ENCODE measurements around the gene PDZRN4. TPM values are rescaled to one million over a fixed set of nuclear protein-coding genes. Genes with fewer than 3 reads are reported as not detected.
"Not testable (repeated sequence)": the region's sequence is repeated elsewhere in the genome, so short reads cannot be mapped to it uniquely, and the experiment has no call there.

PDZRN4 gene
- total RNA-seq, 1 donor from 2014 or later = not detected

DNA sequence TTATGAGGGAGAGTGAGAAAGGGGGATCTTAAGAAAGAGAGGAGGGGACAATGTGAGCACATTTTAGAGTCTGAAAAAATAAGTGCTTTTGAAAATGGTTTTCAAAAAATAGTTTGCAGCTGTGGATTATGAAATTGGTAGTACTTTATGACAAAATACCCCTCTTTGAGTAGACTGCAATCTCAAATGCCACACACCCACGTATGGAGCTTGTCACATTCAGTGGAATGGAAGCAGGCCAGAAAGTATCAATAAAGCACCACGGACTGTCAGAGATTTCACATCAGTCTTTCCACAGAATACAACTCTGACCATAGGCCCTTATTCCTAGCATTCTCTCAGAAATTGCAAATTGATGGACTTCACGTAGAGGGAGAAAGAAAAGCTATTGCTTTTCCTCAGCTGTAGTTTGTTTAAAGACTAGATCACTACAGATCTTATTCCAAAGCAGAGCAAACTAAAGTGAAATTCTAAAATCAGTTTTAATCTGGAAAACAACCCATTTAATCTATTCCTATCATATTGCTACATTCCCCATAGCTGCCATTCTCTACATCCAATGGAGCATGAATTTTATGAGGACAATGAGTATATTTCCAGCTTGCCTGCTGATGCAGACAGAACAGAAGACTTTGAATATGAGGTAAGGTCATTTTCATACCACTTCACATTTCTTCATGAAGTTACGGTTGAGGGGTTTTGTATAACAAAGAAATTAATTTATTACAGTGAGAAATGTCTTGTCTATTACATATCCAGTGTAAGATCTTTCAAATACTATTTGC, 321.3 kb downstream of the PDZRN4 start:
- intact Hi-C loops (cut with micrococcal nuclease) = no loop called here

DNA sequence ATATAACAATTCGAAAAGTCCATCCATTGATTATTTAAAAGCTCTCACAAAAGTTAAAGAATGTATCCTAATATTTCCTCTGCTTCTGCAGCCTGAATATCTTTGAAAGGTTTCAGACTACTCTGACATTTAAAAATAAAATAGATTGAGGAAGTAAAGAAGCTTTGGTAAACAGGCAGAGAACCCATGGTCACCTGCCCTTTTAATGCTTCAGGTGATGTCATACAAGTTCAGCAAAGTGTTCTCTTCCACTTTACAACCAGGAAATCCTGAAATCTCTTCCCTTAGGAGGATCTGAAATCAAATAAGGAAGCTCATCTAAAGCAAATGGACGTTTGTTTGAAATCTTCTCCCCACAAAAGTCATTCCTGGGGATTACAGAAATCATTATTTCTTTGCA, 322.4 kb downstream of the PDZRN4 start:
- intact Hi-C loops (cut with micrococcal nuclease) = no loop called here

DNA sequence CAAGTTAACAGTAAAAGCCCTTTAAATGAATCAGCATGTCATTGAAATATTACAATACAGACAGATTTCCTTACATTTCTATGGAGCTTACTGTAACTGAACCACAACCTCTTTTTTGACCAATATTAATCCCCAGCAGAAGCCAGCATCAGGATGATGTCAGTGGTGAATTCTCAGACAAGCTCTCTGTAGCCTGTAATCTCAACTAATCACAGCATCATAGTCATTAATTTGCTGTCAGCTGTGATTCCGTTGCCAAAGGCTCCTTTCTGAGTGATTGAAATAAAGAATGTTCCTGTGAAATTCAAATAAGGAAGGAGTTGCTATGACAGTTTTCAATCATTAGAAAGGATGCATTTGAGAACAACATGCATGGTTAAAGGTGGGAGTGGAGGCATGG, 323.1 kb downstream of the PDZRN4 start:
- intact Hi-C loops (cut with micrococcal nuclease) = no loop called here

- intact Hi-C loops (cut with micrococcal nuclease) = no loop called here
Observed at GRCh38 chr12:41512497-41512896, 324.4 kb downstream of the PDZRN4 start.

- intact Hi-C loops (cut with micrococcal nuclease) = no loop called here
Observed at GRCh38 chr12:41514021-41514777, 326.1 kb downstream of the PDZRN4 start.

GRCh38 chr12:41514907-41515306, 326.8 kb downstream of the PDZRN4 start:
- intact Hi-C loops (cut with micrococcal nuclease) = no loop called here

DNA sequence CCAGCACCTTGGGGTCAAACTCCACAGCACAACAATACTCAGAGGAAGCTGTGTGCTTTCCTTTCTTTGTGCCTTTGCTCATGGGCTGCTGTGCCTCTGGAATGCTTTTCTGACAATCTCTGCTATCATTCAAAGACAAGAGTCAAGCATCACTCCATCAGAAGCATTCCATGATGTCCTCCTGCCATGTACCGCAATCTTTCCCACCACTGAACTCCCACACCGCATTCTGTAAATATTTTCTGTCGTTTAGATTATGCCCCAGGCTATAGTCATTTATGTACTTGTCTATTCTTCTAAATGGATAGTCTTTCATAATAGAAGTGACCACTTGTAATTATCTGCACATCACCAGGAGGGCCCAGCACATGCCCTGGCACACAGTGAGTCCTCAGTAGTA, 327.8 kb downstream of the PDZRN4 start:
- intact Hi-C loops (cut with micrococcal nuclease) = no loop called here

GRCh38 chr12:41520869-41521268, 332.7 kb downstream of the PDZRN4 start:
- intact Hi-C loops (cut with micrococcal nuclease) = no loop called here

DNA sequence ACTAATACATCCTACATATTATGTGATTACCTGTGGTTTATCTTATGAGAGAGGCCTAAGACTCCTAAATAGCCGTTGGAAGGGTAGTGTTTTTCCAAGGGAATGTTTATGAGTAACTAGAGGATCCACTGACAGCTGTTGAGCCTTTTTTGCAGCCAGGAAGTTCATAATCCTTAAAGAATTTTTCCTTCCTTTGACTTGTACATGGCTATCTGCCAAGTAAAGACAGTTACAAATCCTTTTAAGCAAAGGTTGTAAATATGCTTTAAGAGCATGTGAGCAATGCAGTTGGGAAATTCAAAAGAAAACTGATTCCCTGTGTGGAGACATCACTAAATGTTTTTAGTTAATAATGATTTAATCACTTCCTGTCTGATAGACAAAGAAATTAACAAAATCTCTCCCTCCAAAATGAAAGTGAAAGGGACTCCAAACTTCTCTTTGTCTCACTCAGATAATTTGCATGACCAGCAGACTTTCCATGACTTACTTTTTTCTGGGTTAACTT, 333.8 kb downstream of the PDZRN4 start:
- intact Hi-C loops (cut with micrococcal nuclease) = no loop called here

GRCh38 chr12:41527062-41527461, 338.9 kb downstream of the PDZRN4 start:
- intact Hi-C loops (cut with micrococcal nuclease) = no loop called here

DNA sequence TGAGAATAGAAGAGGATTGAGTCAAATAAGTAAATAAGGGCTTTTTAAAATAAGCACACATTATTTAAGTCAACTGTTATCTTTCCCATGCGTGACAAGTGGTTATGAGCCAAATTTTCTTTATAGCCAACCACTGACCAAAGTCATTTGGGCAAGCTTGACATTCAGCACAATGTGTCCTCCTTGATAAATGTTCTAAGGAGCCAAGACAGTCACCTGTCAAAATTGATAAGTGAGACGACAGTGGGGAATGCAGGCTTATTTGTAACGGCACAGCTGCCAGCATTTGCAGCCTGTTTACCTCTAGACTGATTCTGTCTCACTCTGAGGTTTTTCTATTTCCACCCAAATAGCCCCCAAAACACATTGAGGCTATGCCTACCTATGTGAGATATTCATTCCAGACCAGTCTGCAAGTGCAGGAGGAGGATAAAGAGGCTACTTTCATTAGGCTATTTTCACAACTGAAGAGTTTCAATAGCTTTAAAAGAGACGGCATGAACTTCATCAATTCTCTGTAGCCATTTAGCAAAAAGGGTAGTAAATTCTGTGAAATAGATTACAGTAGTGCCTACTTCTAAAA, 339.5 kb downstream of the PDZRN4 start:
- intact Hi-C loops (cut with micrococcal nuclease) = no loop called here

GRCh38 chr12:41528874-41529273, 340.8 kb downstream of the PDZRN4 start:
- intact Hi-C loops (cut with micrococcal nuclease) = no loop called here

DNA sequence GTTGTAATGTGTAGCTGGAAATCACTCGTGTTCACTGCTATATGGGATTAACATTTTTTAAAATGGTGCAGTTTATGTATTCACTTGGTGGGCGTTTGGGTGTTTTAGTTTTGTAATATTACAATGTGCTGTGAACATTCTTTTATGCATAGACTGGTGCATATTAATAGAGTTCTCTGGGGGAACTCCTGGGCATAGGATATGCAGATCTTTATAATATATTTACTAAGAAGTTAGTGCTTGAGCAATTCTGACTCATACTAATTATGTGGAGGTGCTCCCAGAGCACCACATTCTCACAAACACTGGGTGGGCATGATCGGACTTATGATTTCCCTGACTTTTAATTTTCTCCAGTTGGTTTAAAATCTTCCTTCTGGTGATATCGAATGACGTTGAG, 342.3 kb downstream of the PDZRN4 start:
- intact Hi-C loops (cut with micrococcal nuclease) = no loop called here

DNA sequence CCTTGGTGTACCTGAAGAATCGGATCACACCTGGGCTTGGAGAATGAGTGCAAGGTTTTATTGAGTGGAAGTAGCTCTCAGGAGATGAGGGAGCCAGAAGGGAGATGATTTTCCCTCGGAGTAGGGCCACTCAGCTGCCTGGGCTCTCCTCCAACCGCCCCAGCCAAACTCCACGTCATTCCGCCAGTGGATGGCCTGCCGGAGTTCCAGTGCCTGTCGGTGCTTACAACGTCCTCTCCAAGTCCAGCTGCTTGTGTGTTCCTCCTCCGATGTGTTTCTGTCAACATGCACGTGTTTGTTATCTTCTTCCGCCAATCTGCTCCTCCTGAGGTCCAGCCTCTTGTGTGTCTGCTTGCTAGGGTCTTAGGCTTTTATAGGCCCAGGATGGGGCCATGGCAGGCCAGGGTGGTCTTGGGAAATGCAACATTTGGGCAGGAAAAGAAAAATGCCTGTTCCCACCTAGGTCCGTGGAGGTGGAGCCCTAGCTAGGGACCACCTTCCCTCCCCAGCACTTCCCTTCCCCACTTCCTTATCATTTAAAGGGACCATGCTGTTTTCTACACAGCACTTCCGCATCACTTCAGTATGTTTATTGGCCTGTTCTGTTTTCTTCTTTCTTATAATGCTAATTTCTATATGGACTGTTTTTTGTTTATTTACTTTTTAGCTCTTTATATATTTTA, 343.2 kb downstream of the PDZRN4 start:
- intact Hi-C loops (cut with micrococcal nuclease) = no loop called here

- intact Hi-C loops (cut with micrococcal nuclease) = no loop called here
Observed at GRCh38 chr12:41532072-41532471, 344.0 kb downstream of the PDZRN4 start.

DNA sequence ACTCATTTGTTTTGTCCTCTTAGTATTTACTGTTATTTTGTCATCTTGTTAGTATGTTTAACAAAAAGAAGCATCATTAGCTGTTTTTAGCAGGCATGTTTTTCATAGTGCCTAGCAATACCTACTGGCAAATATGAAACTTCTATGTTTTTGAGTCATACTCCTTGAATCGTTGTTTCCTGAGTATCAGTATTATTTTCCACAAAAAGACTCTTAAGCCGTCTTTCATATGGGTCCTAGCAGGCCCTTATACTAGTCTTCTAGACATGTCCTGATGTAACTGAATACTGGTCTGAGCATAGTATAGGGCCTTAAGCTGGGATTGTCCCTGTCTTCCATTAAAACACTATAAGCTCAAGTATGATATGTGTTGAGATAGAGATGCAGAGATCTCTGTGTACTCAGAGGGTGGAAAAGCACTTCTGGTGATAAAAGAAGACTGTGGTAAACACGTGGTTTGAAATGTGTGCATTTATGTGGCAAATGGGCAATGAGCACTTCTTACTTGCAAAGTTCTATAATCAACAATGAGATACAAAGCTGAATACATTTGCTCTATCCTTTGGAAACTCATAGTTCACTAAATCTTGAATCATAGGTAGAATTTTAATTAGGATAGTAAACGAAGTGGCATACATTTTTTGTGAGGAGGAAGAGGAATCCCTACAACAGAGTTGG, 348.8 kb downstream of the PDZRN4 start:
- intact Hi-C loops (cut with micrococcal nuclease) = no loop called here

DNA sequence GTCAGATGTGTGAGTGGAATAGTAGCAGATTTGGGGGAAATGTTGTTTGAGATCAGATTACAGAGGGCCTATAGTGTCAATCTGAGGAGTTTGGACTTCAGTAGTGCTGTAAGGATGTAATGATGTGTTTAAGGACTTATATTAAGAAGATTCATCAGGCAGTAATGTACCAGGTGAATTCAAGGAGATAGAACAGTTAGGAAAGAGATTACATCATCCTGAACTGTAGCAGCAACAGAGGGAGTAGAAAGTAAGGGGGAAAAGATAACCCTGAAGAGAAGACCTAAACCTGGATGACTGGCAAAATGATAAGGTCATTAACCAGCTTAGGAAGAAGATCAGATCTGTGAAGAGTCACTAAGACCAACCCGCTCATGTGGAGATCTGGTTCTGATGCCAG, 349.4 kb downstream of the PDZRN4 start:
- intact Hi-C loops (cut with micrococcal nuclease) = no loop called here

- intact Hi-C loops (cut with micrococcal nuclease) = no loop called here
Observed at GRCh38 chr12:41545761-41546160, 357.6 kb downstream of the PDZRN4 start.

DNA sequence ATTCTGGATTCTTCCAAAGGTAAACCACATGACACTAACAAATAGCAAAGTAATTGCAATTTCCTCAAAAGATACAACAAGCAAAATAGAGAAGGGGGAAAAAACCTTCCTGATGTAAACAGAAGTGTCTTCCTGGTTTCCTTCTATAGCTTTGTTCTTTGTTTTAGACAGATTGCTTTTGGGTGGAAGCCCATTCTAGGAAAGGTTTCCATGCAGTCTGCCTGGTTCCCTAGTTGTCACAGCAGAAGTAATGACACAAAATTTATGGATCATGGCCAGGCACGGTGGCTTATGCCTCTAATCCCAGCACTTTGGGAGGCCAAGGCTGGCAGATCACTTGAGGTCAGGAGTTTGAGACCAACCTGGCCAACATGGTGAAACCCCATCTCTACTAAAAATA, 359.0 kb downstream of the PDZRN4 start:
- intact Hi-C loops (cut with micrococcal nuclease) = not testable (repeated sequence)

- intact Hi-C loops (cut with micrococcal nuclease) = no loop called here
Observed at GRCh38 chr12:41548926-41549325, 360.8 kb downstream of the PDZRN4 start.

DNA sequence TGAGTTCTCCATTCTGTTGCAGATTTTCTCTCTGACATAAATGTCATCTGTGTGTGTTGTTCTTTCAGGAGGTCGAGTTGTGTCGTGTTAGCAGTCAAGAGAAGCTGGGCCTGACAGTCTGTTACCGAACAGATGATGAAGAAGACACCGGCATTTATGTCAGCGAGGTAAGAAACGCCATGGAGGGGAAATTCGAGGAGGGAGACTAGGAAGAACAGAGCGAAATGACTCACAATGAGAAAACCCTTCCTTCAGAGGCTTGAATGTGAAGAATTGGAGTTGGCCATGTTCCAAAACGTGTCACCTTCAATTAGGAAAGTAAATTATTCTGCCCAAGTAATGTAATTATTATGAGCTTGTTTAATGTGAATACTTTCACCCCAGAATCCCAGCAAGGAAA, 364.5 kb downstream of the PDZRN4 start:
- intact Hi-C loops (cut with micrococcal nuclease) = no loop called here

All from T-helper 2 cell treated with Interferon-gamma antibody and Interleukin-4, amounts not matched to agents 100 ng/mL and 5 ng/mL, for 36 hours (primary cell).